Heart right ventricle (tissue), 16 donors: Measurements from ENCODE around the gene NAT8. TPM values are rescaled to one million over a fixed set of nuclear protein-coding genes. Genes with fewer than 3 reads are reported as not detected.
"Not testable (repeated sequence)": the region's sequence is repeated elsewhere in the genome, so short reads cannot be mapped to it uniquely, and the experiment has no call there.

Experiments used
- ATAC-seq, 8 donors: fragments of 200-7000 bp; cut with Tn5 transposase; one replicate each; pipeline ENCODE4 v1.9.1; 2020; ENCODE audit warnings: mild to moderate bottlenecking in 8 of 8, moderate library complexity in 8 of 8, moderate number of reproducible peaks in 1 of 8
- DNase-seq, 2 donors: peaks; one replicate each; pipeline ENCODE4 v3.0.0-alpha.2; 2020
- H3K27ac ChIP-seq, 10 donors: fragments of 200-600 bp; sonication (generic) in 2 of 10; one replicate each; pipeline versions ENCODE4 v1.5.0 to v1.8.0; 2020 to 2022; ENCODE audit warnings: mild to moderate bottlenecking in 3 of 10
- H3K27me3 ChIP-seq, 7 donors: fragments of 200-600 bp; one replicate each; pipeline ENCODE4 v1.8.0; 2021 to 2022; ENCODE audit warnings: mild to moderate bottlenecking in 2 of 7
- H3K36me3 ChIP-seq, 9 donors: fragments of 200-600 bp; sonication (generic) in 1 of 9; one replicate each; pipeline versions ENCODE4 v1.5.0 to v1.8.0; 2020 to 2022; ENCODE audit warnings: mild to moderate bottlenecking in 2 of 9
- H3K4me1 ChIP-seq, 9 donors: fragments of 200-600 bp; sonication (generic) in 1 of 9; one replicate each; pipeline versions ENCODE4 v1.5.0 to v1.8.0; 2020 to 2022; ENCODE audit warnings: mild to moderate bottlenecking in 4 of 9
- H3K4me3 ChIP-seq, 10 donors: fragments of 200-600 bp; sonication (generic) in 2 of 10; one replicate each; pipeline versions ENCODE4 v1.5.0 to v1.8.0; 2020 to 2022; ENCODE audit warnings: mild to moderate bottlenecking in 7 of 10, moderate library complexity in 2 of 10
- H3K9me3 ChIP-seq, 11 donors: fragments of 200-600 bp in 10 of 11; sonication (generic) in 2 of 11; one replicate each; pipeline versions ENCODE4 v1.5.0 to v1.8.0; 2013 to 2022; ENCODE audit warnings: mild to moderate bottlenecking in 2 of 11, control low read depth in 1 of 11, moderate library complexity in 1 of 11
- CTCF ChIP-seq, 9 donors: fragments of 200-600 bp; sonication (generic) in 2 of 9; IDR thresholded peaks; one replicate each; pipeline versions ENCODE4 v1.5.0 to v1.8.0; 2021 to 2022; ENCODE audit warnings: antibody characterized with exemption in 9 of 9, mild to moderate bottlenecking in 5 of 9, moderate library complexity in 1 of 9
- WGBS, 2 donors: extraction: QIAGEN DNeasy Blood & Tissue Kit; methylation state at CpG; one replicate each; pipeline ENCODE4 v1.1.7; 2013; ENCODE audit warnings: inconsistent platforms in 1 of 2; 5-methylcytosine and 5-hydroxymethylcytosine counted together
- intact Hi-C, 10 donors: fragments of 100-400 bp; cut with DNase I; formaldehyde crosslinking; loops; one replicate each; pipeline versions ENCODE4 v1.11.1 to v1.14.2; 2022
- polyA plus RNA-seq, 2 donors: library from polyadenylated mRNA; stranded (reverse); fragments of 200-250 nt; gene quantifications; one replicate each; pipeline ENCODE4 v1.2.3, GENCODE V29; 2013
- total RNA-seq, 10 donors: library from RNA; stranded (reverse); fragmentation: NEBNext Ultra II Directional in 3 of 10; extraction: Animal tissue kit (Norgen Biotek cat#: 25700) in 3 of 10; gene quantifications; one replicate each; pipeline versions ENCODE4 v1.2.1 to v1.2.4, GENCODE V29; 2021 to 2023
- donor health status: Arrhythmogenic right ventricular cardiomyopathy.
- donor health status: ischemic (EF 13 %, LVEDD 7.1; RV severe dilation, severe dysfunction).
- donor health status: healthy with polysubstance abuse.
- donor health status: DM: no; HTN: yes; CAD: no.
- donor health status: DM: no; HTN: no; CAD: no.
- donor health status: ischemic (EF 25% LVEDD 6.9; RV normal size, moderate dysfunction).
- donor health status: ischemic (EF 25% LVEDD 5.7; RV mildly dilated, moderate dysfunction).
- donor health status: healthy.
- donor health status: DM: yes; HTN: yes; CAD: no.
- donor health status: Ischemic cardiomyopathy.
- donor health status: ischemic (EF 35%, LVEDD 5.7; RV mildly dilated, moderate dysfunction).
- donor health status: nonischemic (EF 11% LVEDD 7.7; RV severe dilation, severe dysfunction).
- donor health status: DM: yes; HTN: yes; CAD: no.
- donor health status: PGD.
- donor health status: ischemic (EF 29% LVEDD 5.4; RV normal size, mild dysfunction).
- donor health status: nonischemic (EF 23%, LVEDD 6.1; RV moderate dilation, normal function).

NAT8 gene
- total and polyA plus RNA-seq, 12 donors: not detected

- not testable (repeated sequence) for H3K4me3 ChIP-seq, H3K36me3 ChIP-seq, H3K4me1 ChIP-seq, H3K27me3 ChIP-seq, DNase-seq, H3K27ac ChIP-seq
- peaks cover 0 to 11% (median 0%) of the 10 kb centered on the region in 11 donors for H3K9me3 ChIP-seq
- WGBS, 2 donors: 60 to 100% methylated on average over 1 to 9 of the region's 9 CpGs
- intact Hi-C loops: loop anchor here in 1 of 10 donors (5.0 kb wide), 1 partner anchor 58 kb away; no protein-coding TSS in a partner anchor
- peak in 2 of 8 donors; percentile 23 to 49 for ATAC-seq
These were observed 17.6 kb downstream of the NAT8 start for GRCh38 chr2:73624625-73625024.

- H3K36me3 ChIP-seq, ATAC-seq, H3K4me3 ChIP-seq, DNase-seq, H3K27ac ChIP-seq, H3K4me1 ChIP-seq, H3K27me3 ChIP-seq, intact Hi-C loops: not testable (repeated sequence)
- peaks cover 0 to 11% (median 0%) of the 10 kb centered on the region in 11 donors for H3K9me3 ChIP-seq
These were observed 18.2 kb downstream of the NAT8 start for GRCh38 chr2:73624036-73624435.

GRCh38 chr2:73619925-73620324, 22.3 kb downstream of the NAT8 start:
- H3K27me3 ChIP-seq, H3K27ac ChIP-seq, ATAC-seq, H3K4me3 ChIP-seq, DNase-seq, intact Hi-C loops, H3K9me3 ChIP-seq, H3K36me3 ChIP-seq, H3K4me1 ChIP-seq: not testable (repeated sequence)
- peak in 5 of 9 donors; percentile 5 to 30 (median 12) for TF ChIP-seq CTCF (IDR thresholded peaks at IDR 0.05)
- WGBS, 2 donors: 74 to 81% methylated on average over 3 of the region's 3 CpGs

GRCh38 chr2:73614997-73615396, 27.2 kb downstream of the NAT8 start:
- Histone ChIP-seq H3K4me3 (no peak overlapping the region), H3K27ac (no peak overlapping the region), H3K9me3 (no peaks in the 10 kb centered on the region), H3K36me3 (peaks cover 0 to 10% (median 0%) of the 10 kb centered on the region in 9 donors), H3K4me1 (peaks cover 0 to 10% (median 0%) of the 10 kb centered on the region in 9 donors), H3K27me3 (no peaks in the 10 kb centered on the region)
- DNase-seq (no peak), ATAC-seq (peak in 6 of 8 donors; percentile 40 to 71 (median 68))
- no peak for TF ChIP-seq CTCF (IDR thresholded peaks at IDR 0.05)
- intact Hi-C loops: no loop called here

GRCh38 chr2:73614105-73614504, 28.1 kb downstream of the NAT8 start:
- H3K27me3 ChIP-seq: no peaks in the 10 kb centered on the region
- no peak overlapping the region for H3K4me3 ChIP-seq
- H3K9me3 ChIP-seq: no peaks in the 10 kb centered on the region
- H3K4me1 ChIP-seq: peaks cover 0 to 10% (median 0%) of the 10 kb centered on the region in 9 donors
- DNase-seq: no peak
- no peak overlapping the region for H3K27ac ChIP-seq
- no peak for ATAC-seq
- TF ChIP-seq CTCF (IDR thresholded peaks at IDR 0.05): no peak
- peaks cover 0 to 18% (median 0%) of the 10 kb centered on the region in 9 donors for H3K36me3 ChIP-seq
- intact Hi-C loops: no loop called here
- WGBS, 2 donors: 88 to 95% methylated on average over 3 of the region's 3 CpGs
